B cell (primary cell): ENCODE data around the gene DDAH1. TPM values are rescaled to one million over a fixed set of nuclear protein-coding genes. Genes with fewer than 3 reads are reported as not detected.

Experiments
- ATAC-seq: fragments of 200-7000 bp; cut with Tn5 transposase; one replicate; pipeline ENCODE4 v1.10.0; 2021; ENCODE audit warnings: low read depth, mild to moderate bottlenecking, moderate number of reproducible peaks, moderate library complexity
- CTCF ChIA-PET: fragments of 350-600 bp; sonication (Branson Sonifier 250); formaldehyde crosslinking; loops from one replicate; lab custom pipeline; 2021; ENCODE audit warnings: antibody characterized with exemption, inconsistent platforms; lab: Charles Lee
- POLR2A ChIA-PET: fragments of 350-600 bp; sonication (Branson Sonifier 250); formaldehyde crosslinking; loops from one replicate; lab custom pipeline; 2021; ENCODE audit warnings: antibody characterized with exemption; lab: Charles Lee
- DNase-seq: peaks from one replicate; pipeline ENCODE4 v3.0.0; 2013
- H2AFZ ChIP-seq: 2 replicates; pipeline ENCODE4 v1.6.1; 2012; ENCODE audit warnings: mild to moderate bottlenecking, low read depth, low read length; ENCODE audit not compliant: insufficient read depth, poor library complexity, severe bottlenecking
- H3K27ac ChIP-seq, 2 donors: 1 replicate in 1 of 2; 2 replicates in 1 of 2; pipeline ENCODE4 v1.5.1; 2012 to 2013; ENCODE audit warnings: low read length in 2 of 2, mild to moderate bottlenecking in 2 of 2, moderate library complexity in 1 of 2
- H3K27me3 ChIP-seq, 4 experiments: fragments of 200-600 bp in 1 of 4; sonication (generic) in 1 of 4; replicated peaks in 1 of 4; 1 replicate in 2 of 4; 2 replicates in 2 of 4; pipeline versions ENCODE4 v1.6.1 to v1.7.0; 2013 to 2016; ENCODE audit warnings: low read length in 3 of 4, mild to moderate bottlenecking in 2 of 4, mixed read lengths in 1 of 4, moderate library complexity in 1 of 4; ENCODE audit not compliant: insufficient read depth in 4 of 4, control insufficient read depth in 3 of 4; ENCODE audit errors: control extremely low read depth in 1 of 4
- H3K36me3 ChIP-seq, 2 experiments: replicated peaks in 1 of 2; 1 replicate in 1 of 2; 2 replicates in 1 of 2; pipeline versions ENCODE4 v1.6.1 to v1.7.1; 2013; ENCODE audit warnings: low read length in 1 of 2; ENCODE audit not compliant: insufficient read depth in 2 of 2, control insufficient read depth in 1 of 2; ENCODE audit errors: control extremely low read depth in 1 of 2, extremely low read depth in 1 of 2
- H3K4me1 ChIP-seq, 2 donors: fragments of 200-600 bp in 1 of 2; sonication (generic) in 1 of 2; 1 replicate in 1 of 2; 2 replicates in 1 of 2; pipeline versions ENCODE4 v1.5.1 to v1.6.1; 2013 to 2017; ENCODE audit warnings: low read length in 2 of 2; ENCODE audit not compliant: control insufficient read depth in 2 of 2, insufficient read depth in 2 of 2
- H3K4me2 ChIP-seq: replicated peaks from 2 replicates; pipeline ENCODE3; 2012; ENCODE audit warnings: mild to moderate bottlenecking, low read depth, low read length; ENCODE audit not compliant: poor library complexity, severe bottlenecking
- H3K4me3 ChIP-seq, 5 experiments: fragments of 200-600 bp in 1 of 5; sonication (generic) in 1 of 5; 1 replicate in 3 of 5; 2 replicates in 2 of 5; pipeline versions ENCODE4 v1.5.1 to v1.7.0; 2011 to 2016; ENCODE audit warnings: low read length in 4 of 5, mild to moderate bottlenecking in 4 of 5, low read depth in 2 of 5, control low read depth in 1 of 5, moderate library complexity in 1 of 5; ENCODE audit not compliant: insufficient read depth in 1 of 5; ENCODE audit errors: control extremely low read depth in 1 of 5, extremely low read depth in 1 of 5
- H3K79me2 ChIP-seq: fragments of 200-600 bp; sonication (generic); one replicate; pipeline ENCODE4 v1.6.0; 2016; ENCODE audit warnings: low read length; ENCODE audit not compliant: control insufficient read depth, insufficient read depth
- H3K9ac ChIP-seq: fragments of 200-600 bp; sonication (generic); 2 replicates; pipeline ENCODE4 v1.6.1; 2017; ENCODE audit warnings: mild to moderate bottlenecking, low read length, moderate library complexity
- H3K9me3 ChIP-seq, 3 donors: one replicate each; pipeline versions ENCODE4 v1.6.1 to v1.7.1; 2013; ENCODE audit warnings: low read length in 2 of 3; ENCODE audit not compliant: control insufficient read depth in 2 of 3, insufficient read depth in 1 of 3; ENCODE audit errors: control extremely low read depth in 1 of 3
- H4K20me1 ChIP-seq: 2 replicates; pipeline ENCODE4 v1.6.0; 2012; ENCODE audit warnings: mild to moderate bottlenecking, low read length; ENCODE audit not compliant: insufficient read depth, control insufficient read depth, poor library complexity, severe bottlenecking
- H3K27ac Mint-ChIP-seq: one replicate; pipeline ENCODE4 v1.8.0; 2021; ENCODE audit warnings: mixed read lengths
- H3K27me3 Mint-ChIP-seq: one replicate; pipeline ENCODE4 v1.8.0; 2021; ENCODE audit warnings: mixed read lengths
- H3K4me1 Mint-ChIP-seq: one replicate; pipeline ENCODE4 v1.8.0; 2021; ENCODE audit warnings: mixed read lengths
- H3K4me3 Mint-ChIP-seq: one replicate; pipeline ENCODE4 v1.8.0; 2021; ENCODE audit warnings: mixed read lengths
- H3K9me3 Mint-ChIP-seq: one replicate; pipeline ENCODE4 v1.8.0; 2022; ENCODE audit warnings: mixed read lengths; ENCODE audit not compliant: insufficient read depth
- CTCF ChIP-seq: fragments of 200-600 bp; IDR thresholded peaks from one replicate; pipeline ENCODE4 v1.8.0; 2022; ENCODE audit warnings: antibody characterized with exemption, mild to moderate bottlenecking
- EZH2 ChIP-seq: IDR thresholded peaks from 2 replicates; pipeline ENCODE4 v1.6.1; 2012; ENCODE audit warnings: borderline replicate concordance, low read depth, mild to moderate bottlenecking, moderate library complexity, low read length; ENCODE audit not compliant: insufficient read depth, poor library complexity, severe bottlenecking
- WGBS: methylation state at CpG from one replicate; pipeline ENCODE4 v1.1.5; 2013; ENCODE audit warnings: missing lambda C conversion rate; ENCODE audit not compliant: insufficient coverage; 5-methylcytosine and 5-hydroxymethylcytosine counted together
- intact Hi-C: fragments of 100-400 bp; cut with micrococcal nuclease; formaldehyde crosslinking; loops from one replicate; pipeline ENCODE4 v1.10.0; 2022
- polyA plus RNA-seq: library from polyadenylated mRNA; depleted of rRNA; stranded (reverse); fragments of >200 nt; gene quantifications from 2 replicates; pipeline ENCODE4 v1.2.3, GENCODE V29; 2012
- total RNA-seq, 2 donors: library from RNA; stranded (reverse); fragments of 120-200 nt in 1 of 2; gene quantifications; 1 replicate in 1 of 2; 2 replicates in 1 of 2; pipeline versions ENCODE4 v1.2.3 to v1.2.4, GENCODE V29; 2013 to 2022

Gene DDAH1
- total and polyA plus RNA-seq, 2 donors (not counting 1 experiment from before 2014, with no cell fraction given) = 0.04 TPM; not detected in 1

- no peak overlapping the region for H3K27ac Mint-ChIP-seq
- no peak for DNase-seq
- no peak overlapping the region for H3K9ac ChIP-seq
- no peaks in the 10 kb centered on the region for H3K4me1 Mint-ChIP-seq
- H3K27me3 Mint-ChIP-seq = peaks cover 16% of the 10 kb centered on the region
- no peak overlapping the region for H2AFZ ChIP-seq
- H3K4me2 ChIP-seq = no peak overlapping the region
- no CpG with 5 or more reads among the region's 1 CpG for WGBS
- CTCF ChIA-PET = interaction anchor here (1.3 kb wide), 1 partner anchor 35 kb away, joined by 3 read pairs; no protein-coding TSS in a partner anchor
- no peaks in the 10 kb centered on the region for H3K9me3 Mint-ChIP-seq
- H3K27ac ChIP-seq = no peak overlapping the region
- H3K4me1 ChIP-seq = no peaks in the 10 kb centered on the region
- no peaks in the 10 kb centered on the region for H3K36me3 ChIP-seq
- H3K9me3 ChIP-seq = peaks cover 0 to 1% (median 0%) of the 10 kb centered on the region in 3 donors
- no peak overlapping the region for H3K4me3 ChIP-seq
- intact Hi-C loops = no loop called here
- no peaks in the 10 kb centered on the region for H3K79me2 ChIP-seq
- ATAC-seq = no peak
- H3K27me3 ChIP-seq = peaks cover 0 to 4% (median 0%) of the 10 kb centered on the region in 4 experiments
- TF ChIP-seq EZH2 (no peak), CTCF (no peak)
- no peaks in the 10 kb centered on the region for H4K20me1 ChIP-seq
- H3K4me3 Mint-ChIP-seq = no peak overlapping the region
- POLR2A ChIA-PET = no interaction called here
Observed at GRCh38 chr1:85343213-85343611, 121.7 kb downstream of the DDAH1 start.

GRCh38 chr1:85342207-85342606, 122.8 kb downstream of the DDAH1 start:
- intact Hi-C loops = no loop called here
- no peak overlapping the region for H3K27ac Mint-ChIP-seq
- ATAC-seq = no peak
- H3K4me3 Mint-ChIP-seq = no peak overlapping the region
- peaks cover 22% of the 10 kb centered on the region for H3K27me3 Mint-ChIP-seq
- no peak for TF ChIP-seq EZH2
- TF ChIP-seq CTCF = no peak
- H3K4me1 Mint-ChIP-seq = peaks cover 2% of the 10 kb centered on the region
- no peaks in the 10 kb centered on the region for H3K4me1 ChIP-seq
- H3K79me2 ChIP-seq = no peaks in the 10 kb centered on the region
- POLR2A ChIA-PET = no interaction called here
- no peak overlapping the region for H2AFZ ChIP-seq
- peaks cover 0 to 4% (median 0%) of the 10 kb centered on the region in 4 experiments for H3K27me3 ChIP-seq
- CTCF ChIA-PET = interaction anchor here (0.7 kb wide), 1 partner anchor 65 kb away, joined by 3 read pairs; no protein-coding TSS in a partner anchor
- H3K27ac ChIP-seq = no peak overlapping the region
- H3K9me3 ChIP-seq = peaks cover 0 to 1% (median 0%) of the 10 kb centered on the region in 3 donors
- peaks cover 3% of the 10 kb centered on the region for H3K9me3 Mint-ChIP-seq
- no peaks in the 10 kb centered on the region for H4K20me1 ChIP-seq
- H3K9ac ChIP-seq = no peak overlapping the region
- no peak overlapping the region for H3K4me2 ChIP-seq
- no peak overlapping the region for H3K4me3 ChIP-seq
- no peak for DNase-seq
- no peaks in the 10 kb centered on the region for H3K36me3 ChIP-seq
